SK-N-SH treated with all-trans-retinoic acid at 6 μM for 48 hours (cell line): ENCODE measurements around the gene GMIP.

Source experiments
- ATAC-seq: fragments of 200-7000 bp; cut with Tn5 transposase; 3 replicates; pipeline ENCODE4 v1.9.1; 2020; ENCODE audit warnings: mild to moderate bottlenecking, moderate library complexity
- ARNTL ChIP-seq: fragments of 450-650 bp; formaldehyde crosslinking; IDR thresholded peaks from 2 replicates; pipeline ENCODE4 v1.5.0; 2020; ENCODE audit warnings: low read depth, mild to moderate bottlenecking, moderate library complexity, borderline replicate concordance
- BACH2 ChIP-seq: fragments of 250-450 bp; sonication (Bioruptor Pico); IDR thresholded peaks from 2 replicates; pipeline ENCODE4 v1.9.0; 2021; ENCODE audit warnings: mild to moderate bottlenecking, borderline replicate concordance
- CSDC2 ChIP-seq: fragments of 250-450 bp; sonication (Bioruptor Pico); IDR thresholded peaks from 2 replicates; pipeline ENCODE4 v1.5.0; 2020; ENCODE audit warnings: mild to moderate bottlenecking, moderate library complexity
- ESRRG ChIP-seq: fragments of 250-450 bp; sonication (Bioruptor Pico); IDR thresholded peaks from 2 replicates; pipeline ENCODE4 v1.6.1; 2021; ENCODE audit warnings: mild to moderate bottlenecking
- GLIS3 ChIP-seq: fragments of 250-450 bp; sonication (Bioruptor Pico); IDR thresholded peaks from 2 replicates; pipeline ENCODE4 v1.5.0; 2020; ENCODE audit warnings: mild to moderate bottlenecking, moderate library complexity
- OSR1 ChIP-seq: fragments of 250-450 bp; sonication (Bioruptor Pico); IDR thresholded peaks from 2 replicates; pipeline ENCODE4 v1.8.0; 2022; ENCODE audit warnings: moderate library complexity, mild to moderate bottlenecking, inconsistent platforms
- PPARA ChIP-seq: fragments of 250-450 bp; sonication (Bioruptor Pico); IDR thresholded peaks from 2 replicates; pipeline ENCODE4 v1.5.0; 2020; ENCODE audit warnings: mild to moderate bottlenecking, borderline replicate concordance
- RARB ChIP-seq: fragments of 250-450 bp; sonication (Bioruptor Pico); IDR thresholded peaks from 2 replicates; pipeline ENCODE4 v1.8.0; 2021; ENCODE audit warnings: mild to moderate bottlenecking, moderate library complexity
- SNAI2 ChIP-seq: fragments of 250-450 bp; sonication (Bioruptor Pico); IDR thresholded peaks from 2 replicates; pipeline ENCODE4 v1.5.0; 2020; ENCODE audit warnings: mild to moderate bottlenecking, moderate library complexity
- TCF4 ChIP-seq: fragments of 250-450 bp; sonication (Bioruptor Pico); IDR thresholded peaks from 2 replicates; pipeline ENCODE4 v1.8.0; 2021; ENCODE audit warnings: mild to moderate bottlenecking, moderate library complexity, borderline replicate concordance
- TOX ChIP-seq: fragments of 250-450 bp; sonication (Bioruptor Pico); IDR thresholded peaks from 2 replicates; pipeline ENCODE4 v1.8.0; 2021; ENCODE audit warnings: mild to moderate bottlenecking, moderate library complexity, borderline replicate concordance
- ZC3H10 ChIP-seq: fragments of 250-450 bp; sonication (Bioruptor Pico); IDR thresholded peaks from 2 replicates; pipeline ENCODE4 v1.5.1; 2021; ENCODE audit warnings: mild to moderate bottlenecking, moderate library complexity
- ZFP3 ChIP-seq: fragments of 250-450 bp; sonication (Bioruptor Pico); IDR thresholded peaks from 2 replicates; pipeline ENCODE4 v1.5.0; 2020; ENCODE audit warnings: mild to moderate bottlenecking, moderate library complexity
- ZFP30 ChIP-seq: fragments of 450-650 bp; formaldehyde crosslinking; IDR thresholded peaks from 2 replicates; pipeline ENCODE4 v1.5.0; 2022; ENCODE audit warnings: mild to moderate bottlenecking, moderate library complexity
- ZNF565 ChIP-seq: fragments of 450-650 bp; formaldehyde crosslinking; conservative IDR thresholded peaks from 2 replicates; pipeline ENCODE4 v1.5.0; 2020; ENCODE audit warnings: low read depth, mild to moderate bottlenecking, moderate library complexity
- ZNF70 ChIP-seq: fragments of 450-650 bp; formaldehyde crosslinking; IDR thresholded peaks from 2 replicates; pipeline ENCODE4 v1.5.0; 2020; ENCODE audit warnings: mild to moderate bottlenecking, moderate library complexity
- ZNF8 ChIP-seq: fragments of 450-650 bp; formaldehyde crosslinking; IDR thresholded peaks from 2 replicates; pipeline ENCODE4 v1.5.0; 2020; ENCODE audit warnings: mild to moderate bottlenecking, moderate library complexity
- TF ChIP-seq, protein P1 (sequence below): fragments of 250-450 bp; sonication (Bioruptor Pico); IDR thresholded peaks from 2 replicates; pipeline ENCODE4 v1.5.1; 2021; ENCODE audit warnings: mild to moderate bottlenecking, moderate library complexity
- TF ChIP-seq, protein P2 (sequence below): fragments of 250-450 bp; sonication (Bioruptor Pico); IDR thresholded peaks from 2 replicates; pipeline ENCODE4 v1.8.0; 2020; ENCODE audit warnings: mild to moderate bottlenecking, moderate library complexity, borderline replicate concordance
- TF ChIP-seq, protein P3 (sequence below): fragments of 250-450 bp; sonication (Bioruptor Pico); IDR thresholded peaks from 2 replicates; pipeline ENCODE4 v1.5.0; 2020; ENCODE audit warnings: mild to moderate bottlenecking, moderate library complexity
- TF ChIP-seq, protein P4 (sequence below): fragments of 250-450 bp; sonication (Bioruptor Pico); IDR thresholded peaks from 2 replicates; pipeline ENCODE4 v1.8.0; 2021; ENCODE audit warnings: low read depth, mild to moderate bottlenecking, moderate library complexity, borderline replicate concordance

The GMIP gene

DNA sequence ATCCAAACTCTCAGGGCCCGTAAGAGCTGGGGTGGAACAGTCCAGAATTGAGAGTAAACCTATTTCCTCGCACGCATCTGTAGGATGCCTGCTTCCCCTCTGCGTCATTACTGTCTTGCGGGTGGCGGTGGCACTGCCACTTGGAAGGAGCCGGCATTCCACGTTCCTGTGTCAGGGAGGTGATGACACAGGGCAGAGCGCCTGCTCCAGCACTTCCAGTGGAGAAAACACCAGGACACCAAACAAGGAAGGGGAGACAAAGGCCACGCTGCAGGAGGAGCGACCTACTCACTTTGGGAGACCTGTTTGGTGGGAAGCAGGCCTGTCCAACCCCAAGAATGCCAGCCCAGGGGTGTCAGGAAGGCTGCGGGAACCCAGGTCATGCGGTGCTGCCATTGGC is 62.1 kb downstream of the GMIP start:
- TF ChIP-seq ZFP3 (CRISPR knock-in tag) (no peak), TOX (CRISPR knock-in tag) (no peak), ZNF70 (no peak), ZNF565 (CRISPR knock-in tag) (no peak), RARB (CRISPR knock-in tag) (no peak), OSR1 (CRISPR knock-in tag) (no peak), ZNF8 (CRISPR knock-in tag) (no peak), BACH2 (CRISPR knock-in tag) (no peak), ZFP30 (CRISPR knock-in tag) (no peak), TCF4 (CRISPR knock-in tag) (no peak), ARNTL (no peak), ZC3H10 (CRISPR knock-in tag) (no peak), ESRRG (CRISPR knock-in tag) (no peak)
- TF ChIP-seq, protein P1, sequence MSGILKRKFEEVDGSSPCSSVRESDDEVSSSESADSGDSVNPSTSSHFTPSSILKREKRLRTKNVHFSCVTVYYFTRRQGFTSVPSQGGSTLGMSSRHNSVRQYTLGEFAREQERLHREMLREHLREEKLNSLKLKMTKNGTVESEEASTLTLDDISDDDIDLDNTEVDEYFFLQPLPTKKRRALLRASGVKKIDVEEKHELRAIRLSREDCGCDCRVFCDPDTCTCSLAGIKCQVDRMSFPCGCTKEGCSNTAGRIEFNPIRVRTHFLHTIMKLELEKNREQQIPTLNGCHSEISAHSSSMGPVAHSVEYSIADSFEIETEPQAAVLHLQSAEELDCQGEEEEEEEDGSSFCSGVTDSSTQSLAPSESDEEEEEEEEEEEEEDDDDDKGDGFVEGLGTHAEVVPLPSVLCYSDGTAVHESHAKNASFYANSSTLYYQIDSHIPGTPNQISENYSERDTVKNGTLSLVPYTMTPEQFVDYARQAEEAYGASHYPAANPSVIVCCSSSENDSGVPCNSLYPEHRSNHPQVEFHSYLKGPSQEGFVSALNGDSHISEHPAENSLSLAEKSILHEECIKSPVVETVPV (CRISPR knock-in tag), result no peak
- no peak for ATAC-seq

DNA sequence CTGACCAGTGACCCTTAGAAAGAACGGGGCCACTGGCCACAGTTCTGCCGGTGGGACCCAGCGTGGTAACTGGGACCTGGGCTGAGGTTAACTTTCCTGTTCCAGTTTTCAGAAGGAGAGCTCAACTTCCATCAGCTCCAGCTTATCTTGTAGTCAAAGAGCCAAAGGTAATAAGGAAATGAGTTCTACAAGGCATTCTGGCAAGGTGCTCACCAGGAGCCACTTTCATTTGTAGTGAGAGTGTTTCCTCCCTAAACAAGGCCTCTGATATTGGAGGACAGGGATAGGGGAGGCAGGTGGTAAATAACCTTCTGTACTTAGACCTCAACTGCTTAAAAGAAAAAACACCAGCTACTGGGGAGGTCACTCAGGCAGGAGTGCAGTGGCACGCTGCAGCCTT is 63.0 kb downstream of the GMIP start:
- ATAC-seq, result no peak
- TF ChIP-seq ZNF8 (CRISPR knock-in tag) (no peak), ZNF70 (no peak), ZFP30 (CRISPR knock-in tag) (no peak), GLIS3 (no peak), TCF4 (CRISPR knock-in tag) (no peak), CSDC2 (CRISPR knock-in tag) (no peak), SNAI2 (CRISPR knock-in tag) (no peak), OSR1 (CRISPR knock-in tag) (no peak), ESRRG (CRISPR knock-in tag) (no peak), RARB (CRISPR knock-in tag) (no peak), ZC3H10 (CRISPR knock-in tag) (no peak), TOX (CRISPR knock-in tag) (no peak), ARNTL (no peak), PPARA (no peak), ZNF565 (CRISPR knock-in tag) (no peak)
- TF ChIP-seq, protein P1 (CRISPR knock-in tag), result no peak
- TF ChIP-seq, protein P2, sequence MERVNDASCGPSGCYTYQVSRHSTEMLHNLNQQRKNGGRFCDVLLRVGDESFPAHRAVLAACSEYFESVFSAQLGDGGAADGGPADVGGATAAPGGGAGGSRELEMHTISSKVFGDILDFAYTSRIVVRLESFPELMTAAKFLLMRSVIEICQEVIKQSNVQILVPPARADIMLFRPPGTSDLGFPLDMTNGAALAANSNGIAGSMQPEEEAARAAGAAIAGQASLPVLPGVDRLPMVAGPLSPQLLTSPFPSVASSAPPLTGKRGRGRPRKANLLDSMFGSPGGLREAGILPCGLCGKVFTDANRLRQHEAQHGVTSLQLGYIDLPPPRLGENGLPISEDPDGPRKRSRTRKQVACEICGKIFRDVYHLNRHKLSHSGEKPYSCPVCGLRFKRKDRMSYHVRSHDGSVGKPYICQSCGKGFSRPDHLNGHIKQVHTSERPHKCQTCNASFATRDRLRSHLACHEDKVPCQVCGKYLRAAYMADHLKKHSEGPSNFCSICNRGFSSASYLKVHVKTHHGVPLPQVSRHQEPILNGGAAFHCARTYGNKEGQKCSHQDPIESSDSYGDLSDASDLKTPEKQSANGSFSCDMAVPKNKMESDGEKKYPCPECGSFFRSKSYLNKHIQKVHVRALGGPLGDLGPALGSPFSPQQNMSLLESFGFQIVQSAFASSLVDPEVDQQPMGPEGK, result no peak
- TF ChIP-seq, protein P3, sequence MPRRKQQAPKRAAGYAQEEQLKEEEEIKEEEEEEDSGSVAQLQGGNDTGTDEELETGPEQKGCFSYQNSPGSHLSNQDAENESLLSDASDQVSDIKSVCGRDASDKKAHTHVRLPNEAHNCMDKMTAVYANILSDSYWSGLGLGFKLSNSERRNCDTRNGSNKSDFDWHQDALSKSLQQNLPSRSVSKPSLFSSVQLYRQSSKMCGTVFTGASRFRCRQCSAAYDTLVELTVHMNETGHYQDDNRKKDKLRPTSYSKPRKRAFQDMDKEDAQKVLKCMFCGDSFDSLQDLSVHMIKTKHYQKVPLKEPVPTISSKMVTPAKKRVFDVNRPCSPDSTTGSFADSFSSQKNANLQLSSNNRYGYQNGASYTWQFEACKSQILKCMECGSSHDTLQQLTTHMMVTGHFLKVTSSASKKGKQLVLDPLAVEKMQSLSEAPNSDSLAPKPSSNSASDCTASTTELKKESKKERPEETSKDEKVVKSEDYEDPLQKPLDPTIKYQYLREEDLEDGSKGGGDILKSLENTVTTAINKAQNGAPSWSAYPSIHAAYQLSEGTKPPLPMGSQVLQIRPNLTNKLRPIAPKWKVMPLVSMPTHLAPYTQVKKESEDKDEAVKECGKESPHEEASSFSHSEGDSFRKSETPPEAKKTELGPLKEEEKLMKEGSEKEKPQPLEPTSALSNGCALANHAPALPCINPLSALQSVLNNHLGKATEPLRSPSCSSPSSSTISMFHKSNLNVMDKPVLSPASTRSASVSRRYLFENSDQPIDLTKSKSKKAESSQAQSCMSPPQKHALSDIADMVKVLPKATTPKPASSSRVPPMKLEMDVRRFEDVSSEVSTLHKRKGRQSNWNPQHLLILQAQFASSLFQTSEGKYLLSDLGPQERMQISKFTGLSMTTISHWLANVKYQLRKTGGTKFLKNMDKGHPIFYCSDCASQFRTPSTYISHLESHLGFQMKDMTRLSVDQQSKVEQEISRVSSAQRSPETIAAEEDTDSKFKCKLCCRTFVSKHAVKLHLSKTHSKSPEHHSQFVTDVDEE (CRISPR knock-in tag), result no peak
- TF ChIP-seq, protein P4, sequence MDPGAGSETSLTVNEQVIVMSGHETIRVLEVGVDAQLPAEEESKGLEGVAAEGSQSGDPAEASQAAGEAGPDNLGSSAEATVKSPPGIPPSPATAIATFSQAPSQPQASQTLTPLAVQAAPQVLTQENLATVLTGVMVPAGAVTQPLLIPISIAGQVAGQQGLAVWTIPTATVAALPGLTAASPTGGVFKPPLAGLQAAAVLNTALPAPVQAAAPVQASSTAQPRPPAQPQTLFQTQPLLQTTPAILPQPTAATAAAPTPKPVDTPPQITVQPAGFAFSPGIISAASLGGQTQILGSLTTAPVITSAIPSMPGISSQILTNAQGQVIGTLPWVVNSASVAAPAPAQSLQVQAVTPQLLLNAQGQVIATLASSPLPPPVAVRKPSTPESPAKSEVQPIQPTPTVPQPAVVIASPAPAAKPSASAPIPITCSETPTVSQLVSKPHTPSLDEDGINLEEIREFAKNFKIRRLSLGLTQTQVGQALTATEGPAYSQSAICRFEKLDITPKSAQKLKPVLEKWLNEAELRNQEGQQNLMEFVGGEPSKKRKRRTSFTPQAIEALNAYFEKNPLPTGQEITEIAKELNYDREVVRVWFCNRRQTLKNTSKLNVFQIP (CRISPR knock-in tag), result no peak
